SJCRH30 (cell line): Measurements from ENCODE around the gene KCNH8. TPM values are rescaled to one million over a fixed set of nuclear protein-coding genes. Genes with fewer than 3 reads are reported as not detected.

Source experiments
- DNase-seq, 2 experiments: peaks; one replicate each; pipeline ENCODE4 v3.0.0-alpha.2; 2015 to 2020
- H3K27ac ChIP-seq: fragments of 250-450 bp; sonication (Bioruptor Pico); 2 replicates; pipeline ENCODE4 v1.5.1; 2020; ENCODE audit warnings: mild to moderate bottlenecking, moderate library complexity
- H3K27me3 ChIP-seq: fragments of 250-450 bp; sonication (Bioruptor Pico); 2 replicates; pipeline ENCODE4 v1.5.1; 2020; ENCODE audit warnings: mild to moderate bottlenecking, moderate library complexity
- H3K36me3 ChIP-seq: fragments of 250-450 bp; sonication (Bioruptor Pico); 2 replicates; pipeline ENCODE4 v1.5.1; 2020; ENCODE audit warnings: mild to moderate bottlenecking, moderate library complexity
- H3K4me1 ChIP-seq: fragments of 250-450 bp; sonication (Bioruptor Pico); 2 replicates; pipeline ENCODE4 v1.5.1; 2020; ENCODE audit warnings: mild to moderate bottlenecking, moderate library complexity
- H3K4me3 ChIP-seq: fragments of 250-450 bp; sonication (Bioruptor Pico); 2 replicates; pipeline ENCODE4 v1.5.1; 2020; ENCODE audit warnings: mild to moderate bottlenecking, moderate library complexity
- H3K9me3 ChIP-seq: fragments of 250-450 bp; sonication (Bioruptor Pico); replicated peaks from 2 replicates; pipeline ENCODE4 v1.5.1; 2020; ENCODE audit warnings: mild to moderate bottlenecking, moderate library complexity
- total RNA-seq: library from RNA; depleted of rRNA; stranded (reverse); fragments of >200 nt; shearing (Covaris generic); gene quantifications from 2 replicates; pipeline ENCODE4 v1.2.3, GENCODE V29; 2014

KCNH8 gene
- total RNA-seq, 1 experiment from 2014 or later = not detected

DNA sequence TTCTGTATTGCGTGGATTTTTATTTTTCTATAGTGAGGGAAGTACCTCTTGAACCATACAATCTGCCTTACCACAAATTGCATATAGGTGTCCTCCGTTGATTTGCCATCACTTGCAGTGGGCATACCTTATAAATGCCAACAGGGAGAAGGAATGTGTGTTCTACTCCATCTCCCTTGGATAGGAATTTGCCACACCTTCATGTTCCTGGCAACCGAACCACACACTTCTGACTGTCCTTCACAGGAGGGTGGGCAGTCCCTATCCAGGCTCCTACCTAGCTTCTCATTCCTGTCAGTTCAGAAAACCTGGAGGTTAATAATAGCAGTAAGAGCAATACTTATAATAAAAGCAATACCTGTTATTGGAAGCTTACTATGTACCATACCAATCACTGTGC, 428.0 kb downstream of the KCNH8 start:
- Histone ChIP-seq H3K27me3 (no peaks in the 10 kb centered on the region), H3K4me1 (no peaks in the 10 kb centered on the region), H3K36me3 (no peaks in the 10 kb centered on the region), H3K4me3 (no peak overlapping the region), H3K27ac (no peak overlapping the region), H3K9me3 (no peaks in the 10 kb centered on the region)
- DNase-seq = no peak
